Smooth muscle cell of the brain vasculature (primary cell): ENCODE measurements around the gene FIBCD1.
"Not testable (repeated sequence)": the region's sequence is repeated elsewhere in the genome, so short reads cannot be mapped to it uniquely, and the experiment has no call there.

Experiments used
- DNase-seq: peaks from one replicate; pipeline ENCODE4 v3.0.0-alpha.2; 2012; ENCODE audit warnings: low read depth, low spot score

The FIBCD1 gene

DNA sequence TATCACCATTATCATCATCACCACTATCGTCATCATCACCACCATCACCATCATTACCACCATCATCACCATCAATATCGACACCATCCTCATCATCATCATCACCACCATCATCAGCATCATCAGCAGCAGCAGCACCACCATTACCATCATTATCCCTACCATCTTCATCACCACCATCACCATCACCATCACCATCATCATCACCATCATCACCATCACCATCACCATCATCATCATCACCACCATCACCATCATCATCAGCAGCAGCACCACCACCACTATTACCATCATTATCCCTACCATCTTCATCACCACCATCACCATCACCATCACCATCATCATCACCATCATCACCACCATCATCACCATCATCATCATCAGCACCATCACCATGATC is 15.9 kb upstream of the FIBCD1 start:
- DNase-seq: not testable (repeated sequence)

GRCh38 chr9:130954317-130954716 is 15.3 kb upstream of the FIBCD1 start:
- no peak for DNase-seq

- DNase-seq: no peak
Measured at GRCh38 chr9:130952065-130952762, 13.2 kb upstream of the FIBCD1 start.

DNA sequence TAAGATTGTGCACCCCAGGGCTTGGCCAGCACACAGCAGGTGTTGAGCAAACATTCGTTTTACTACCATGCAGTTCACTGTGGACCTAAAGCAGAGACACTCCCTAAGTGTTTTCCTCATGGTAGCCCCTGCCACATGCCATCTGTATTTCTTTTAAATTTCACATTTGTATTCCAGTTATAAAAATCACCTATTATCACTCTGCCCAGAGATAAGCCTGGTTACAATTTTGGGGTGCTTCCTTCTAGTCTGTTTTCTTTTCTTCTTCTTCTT is 10.9 kb upstream of the FIBCD1 start:
- no peak for DNase-seq

GRCh38 chr9:130949188-130950038 is 10.4 kb upstream of the FIBCD1 start:
- DNase-seq: no peak

- DNase-seq: no peak
Measured at GRCh38 chr9:130948266-130948665, 9.2 kb upstream of the FIBCD1 start.

- no peak for DNase-seq
Measured at GRCh38 chr9:130947618-130948140, 8.6 kb upstream of the FIBCD1 start.

GRCh38 chr9:130946766-130947617 is 7.9 kb upstream of the FIBCD1 start:
- no peak for DNase-seq

GRCh38 chr9:130945173-130945572 is 6.1 kb upstream of the FIBCD1 start:
- no peak for DNase-seq

DNA sequence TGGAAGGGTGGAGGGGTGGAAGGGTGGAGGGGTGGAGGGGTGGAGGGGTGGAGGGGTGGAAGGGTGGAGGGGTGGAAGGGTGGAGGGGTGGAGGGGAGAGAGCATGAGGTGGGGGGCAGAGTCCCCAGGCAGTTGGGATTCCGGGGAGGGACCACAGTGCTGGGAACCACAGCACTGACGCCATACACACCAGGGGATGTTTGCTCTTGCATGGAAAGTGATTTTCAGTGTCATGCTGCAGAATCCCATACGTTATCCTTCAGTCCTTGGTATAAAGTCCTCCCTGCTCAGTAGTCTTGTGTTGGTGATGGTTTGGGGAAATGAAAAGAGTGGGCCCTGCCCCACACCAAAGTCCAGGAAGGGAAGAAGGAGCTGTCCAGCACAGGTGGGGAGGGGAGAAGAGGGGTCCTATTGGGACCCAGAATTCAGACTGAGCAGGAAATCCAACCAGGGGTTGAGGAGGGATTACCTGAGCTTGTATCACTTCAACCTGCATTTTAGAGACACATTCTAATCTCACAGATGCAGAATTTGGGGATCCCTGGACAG is 5.5 kb upstream of the FIBCD1 start:
- no peak for DNase-seq

GRCh38 chr9:130943777-130944176 is 4.7 kb upstream of the FIBCD1 start:
- DNase-seq: no peak

DNA sequence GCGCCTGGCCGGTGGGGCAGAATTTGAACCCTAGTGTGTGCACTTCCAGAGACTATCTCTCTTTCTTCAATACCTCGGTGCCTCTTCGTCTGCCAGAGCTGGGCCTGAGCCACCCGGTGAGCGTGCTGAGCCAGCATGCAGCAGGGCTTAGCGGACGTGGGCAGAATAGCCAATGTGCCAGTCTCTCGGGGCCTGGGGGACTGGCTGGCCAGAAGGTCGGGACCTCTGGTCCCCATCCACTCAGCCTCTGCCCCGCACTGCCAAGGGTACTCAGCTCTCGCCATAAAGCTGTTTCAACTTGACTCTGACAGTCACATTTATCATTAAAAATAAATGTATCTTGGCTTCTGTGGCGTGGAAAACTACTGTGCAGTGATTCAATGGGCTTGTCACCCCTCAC is 4.2 kb upstream of the FIBCD1 start:
- no peak for DNase-seq

GRCh38 chr9:130942679-130943078 is 3.6 kb upstream of the FIBCD1 start:
- no peak for DNase-seq

DNA sequence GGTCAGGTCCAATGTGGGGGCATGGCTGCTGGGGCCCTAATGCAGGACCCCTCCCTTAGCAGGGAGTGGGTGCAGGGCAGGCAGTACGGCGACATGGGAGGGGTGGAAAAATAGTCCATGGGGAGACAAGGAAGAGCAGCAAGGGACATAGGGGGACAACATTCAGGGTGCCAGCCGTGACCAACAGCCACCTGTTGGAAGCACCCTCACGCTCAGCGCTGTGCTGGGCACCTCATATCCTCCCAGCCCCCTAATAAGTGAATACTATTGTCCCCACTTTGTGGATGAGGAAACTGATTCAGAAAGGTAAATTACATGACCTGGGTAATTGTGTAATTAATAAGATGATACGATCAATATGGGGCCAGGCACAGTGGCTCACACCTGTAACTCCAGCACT is 3.0 kb upstream of the FIBCD1 start:
- DNase-seq: no peak

DNA sequence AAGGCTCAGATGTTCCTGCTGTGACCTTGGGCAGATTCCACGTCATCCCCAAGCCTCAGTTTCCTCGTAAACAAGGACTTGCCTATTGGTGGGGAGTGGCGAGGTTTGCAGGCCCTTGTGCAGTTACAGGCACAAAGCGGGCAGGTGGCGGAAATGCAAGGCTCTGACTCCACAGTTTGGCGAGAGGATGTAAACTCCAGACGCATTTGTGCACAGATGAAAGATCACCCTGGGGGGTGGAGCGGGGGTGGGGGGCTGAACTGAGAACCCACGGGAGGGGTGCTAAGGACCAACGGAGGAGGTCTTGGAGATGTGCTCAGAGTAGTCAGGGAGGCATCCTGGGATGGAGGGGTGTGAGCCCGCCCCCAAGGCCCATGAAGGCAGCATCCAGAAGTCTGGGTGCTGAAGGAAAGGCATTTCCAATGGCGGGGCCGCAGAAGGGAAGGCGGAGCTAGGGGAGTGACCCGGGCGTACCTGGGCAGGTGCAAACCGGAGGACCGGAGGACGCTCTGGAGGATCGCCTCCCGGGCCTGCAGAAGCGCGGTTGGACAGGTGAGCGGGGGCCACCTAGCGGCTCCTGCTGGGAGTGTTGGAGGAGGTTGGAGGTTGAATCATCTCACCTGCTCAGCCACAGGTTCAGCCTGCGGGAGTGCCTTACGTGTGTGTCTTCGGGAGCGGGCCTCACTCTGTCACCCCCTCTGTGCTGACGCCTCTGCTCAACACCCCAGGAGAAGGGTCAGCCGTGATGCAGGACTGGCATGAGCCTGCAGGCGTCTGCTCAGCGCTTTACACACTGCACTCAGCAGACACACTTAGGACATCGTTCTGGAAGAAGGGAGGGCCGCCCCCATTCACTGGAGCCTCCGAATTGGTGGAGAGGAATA is 1.9 kb upstream of the FIBCD1 start:
- no peak for DNase-seq

DNA sequence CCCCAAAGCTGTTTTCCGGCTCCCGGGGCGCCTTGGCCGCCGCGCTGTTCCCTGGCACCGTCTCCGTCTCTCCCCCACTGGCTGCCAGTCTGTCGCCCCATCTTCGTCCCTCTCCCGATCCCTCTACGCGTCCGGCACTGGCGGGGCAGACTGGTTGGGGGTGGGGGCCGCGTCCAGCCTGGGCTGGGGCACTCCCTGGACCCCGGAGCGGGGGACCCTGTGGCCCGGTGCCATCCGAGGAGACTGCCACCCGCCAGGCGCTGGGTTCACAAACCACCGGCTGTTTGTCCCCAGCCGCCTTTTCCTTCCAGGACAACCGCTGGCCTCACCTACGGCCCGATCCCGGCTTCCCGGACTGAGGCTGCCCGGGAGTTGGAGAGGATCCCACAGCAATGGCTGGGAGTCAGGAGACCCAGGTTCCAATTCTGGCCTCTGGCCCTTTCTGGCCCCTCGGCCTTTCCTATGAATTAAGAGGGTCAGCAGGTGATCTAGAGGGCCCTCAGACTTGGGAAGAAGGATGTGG is 1.0 kb upstream of the FIBCD1 start:
- no peak for DNase-seq

GRCh38 chr9:130939405-130940026 is 469 bp upstream of the FIBCD1 start:
- DNase-seq: no peak

- no peak for DNase-seq
Measured at GRCh38 chr9:130938184-130938651, 829 bp downstream of the FIBCD1 start.

- DNase-seq: no peak
Measured at GRCh38 chr9:130937146-130938076, 1.6 kb downstream of the FIBCD1 start.
